DND-41 (cell line): ENCODE measurements around the gene SCN2A.

Experiments used
- CTCF ChIP-seq: IDR thresholded peaks from 2 replicates; pipeline ENCODE4 v1.5.1; 2012; ENCODE audit warnings: borderline replicate concordance, low read length, moderate library complexity, mild to moderate bottlenecking; ENCODE audit not compliant: poor library complexity, severe bottlenecking; ENCODE audit errors: extremely low read depth
- EZH2 ChIP-seq: IDR thresholded peaks from 3 replicates; pipeline ENCODE4 v1.6.1; 2012; ENCODE audit warnings: borderline replicate concordance, low read depth, mild to moderate bottlenecking, moderate library complexity, low read length, inconsistent platforms; ENCODE audit not compliant: severe bottlenecking

GRCh38 chr2:165248238-165248637, 9.0 kb downstream of the SCN2A start:
- TF ChIP-seq CTCF (no peak), EZH2 (no peak)
